Karpas-422 (cell line): Measurements from ENCODE around the gene LMTK2. TPM values are rescaled to one million over a fixed set of nuclear protein-coding genes. Genes with fewer than 3 reads are reported as not detected.

Source experiments
- DNase-seq: peaks from one replicate; pipeline ENCODE4 v3.0.0-alpha.2; 2015
- H2AFZ ChIP-seq: fragments of 200-600 bp; sonication (generic); 2 replicates; pipeline ENCODE4 v1.6.1; 2014; ENCODE audit warnings: antibody characterized with exemption, low read length, mixed read lengths
- H3K27ac ChIP-seq: fragments of 200-600 bp; sonication (generic); 2 replicates; pipeline ENCODE4 v1.5.1; 2014; ENCODE audit warnings: mild to moderate bottlenecking, low read length, moderate library complexity
- H3K27me3 ChIP-seq: fragments of 200-600 bp; sonication (generic); 2 replicates; pipeline ENCODE4 v1.6.1; 2014; ENCODE audit warnings: low read length, mixed read lengths
- H3K36me3 ChIP-seq: fragments of 200-600 bp; sonication (generic); 2 replicates; pipeline ENCODE4 v1.6.1; 2014; ENCODE audit warnings: low read length, mixed read lengths; ENCODE audit not compliant: insufficient read depth
- H3K4me1 ChIP-seq: fragments of 200-600 bp; sonication (generic); 2 replicates; pipeline ENCODE4 v1.6.1; 2014; ENCODE audit warnings: mild to moderate bottlenecking, low read length, mixed read lengths
- H3K4me2 ChIP-seq: fragments of 200-600 bp; sonication (generic); 2 replicates; pipeline ENCODE4 v1.6.1; 2014; ENCODE audit warnings: low read length, low read depth, mild to moderate bottlenecking; ENCODE audit not compliant: poor library complexity, severe bottlenecking
- H3K4me3 ChIP-seq: fragments of 200-600 bp; sonication (generic); 2 replicates; pipeline ENCODE4 v1.5.1; 2014; ENCODE audit warnings: mild to moderate bottlenecking, antibody characterized with exemption, low read length, mixed read lengths
- H3K79me2 ChIP-seq: fragments of 200-600 bp; sonication (generic); 2 replicates; pipeline ENCODE4 v1.6.1; 2014; ENCODE audit warnings: mild to moderate bottlenecking, low read length, mixed read lengths
- H3K9ac ChIP-seq: fragments of 200-600 bp; sonication (generic); 2 replicates; pipeline ENCODE4 v1.6.0; 2014; ENCODE audit warnings: low read length
- H3K9me2 ChIP-seq: fragments of 200-600 bp; sonication (generic), shearing (Covaris generic); replicated peaks from 2 replicates; pipeline ENCODE4 v1.6.0; 2014; ENCODE audit warnings: mild to moderate bottlenecking, low read length, moderate library complexity; ENCODE audit not compliant: insufficient read depth
- H3K9me3 ChIP-seq: fragments of 300-700, 200-600 bp; sonication (generic); 2 replicates; pipeline ENCODE4 v1.6.1; 2014; ENCODE audit warnings: low read length, mixed read lengths
- H4K20me1 ChIP-seq: fragments of 200-600 bp; sonication (generic); 2 replicates; pipeline ENCODE4 v1.6.1; 2014; ENCODE audit warnings: mild to moderate bottlenecking, antibody characterized with exemption, low read length, low read depth; ENCODE audit not compliant: insufficient read depth
- total RNA-seq: library from RNA; depleted of rRNA; stranded (reverse); fragments of >200 nt; shearing (Covaris generic); gene quantifications from 2 replicates; pipeline ENCODE4 v1.2.3, GENCODE V29; 2014; ENCODE audit warnings: low replicate concordance

Gene LMTK2
- total RNA-seq, 1 experiment from 2014 or later: 9.1 TPM

- DNase-seq: no peak
- no peak overlapping the region for H3K4me2 ChIP-seq
- no peak overlapping the region for H3K4me3 ChIP-seq
- H3K27me3 ChIP-seq: no peaks in the 10 kb centered on the region
- no peaks in the 10 kb centered on the region for H3K9me2 ChIP-seq
- no peaks in the 10 kb centered on the region for H3K9me3 ChIP-seq
- no peaks in the 10 kb centered on the region for H3K4me1 ChIP-seq
- H4K20me1 ChIP-seq: peaks cover 20% of the 10 kb centered on the region; the same call in 1 of the 2 replicates
- no peaks in the 10 kb centered on the region for H3K36me3 ChIP-seq
- no peak overlapping the region for H3K9ac ChIP-seq
- no peak overlapping the region for H2AFZ ChIP-seq
- no peaks in the 10 kb centered on the region for H3K79me2 ChIP-seq
- H3K27ac ChIP-seq: no peak overlapping the region
These were observed 102.7 kb downstream of the LMTK2 start for GRCh38 chr7:98209166-98209920.

GRCh38 chr7:98210513-98211220 lies 104.0 kb downstream of the LMTK2 start:
- Histone ChIP-seq H3K9me3 (no peaks in the 10 kb centered on the region), H2AFZ (no peak overlapping the region), H3K9me2 (no peaks in the 10 kb centered on the region), H3K4me1 (no peaks in the 10 kb centered on the region), H3K9ac (no peak overlapping the region), H3K27ac (no peak overlapping the region), H3K79me2 (no peaks in the 10 kb centered on the region), H3K27me3 (no peaks in the 10 kb centered on the region), H4K20me1 (peaks cover 20% of the 10 kb centered on the region; the same call in 1 of the 2 replicates), H3K36me3 (no peaks in the 10 kb centered on the region), H3K4me3 (no peak overlapping the region), H3K4me2 (no peak overlapping the region)
- DNase-seq: no peak

GRCh38 chr7:98211221-98211675 lies 104.6 kb downstream of the LMTK2 start, which contains the start of gene BHLHA15:
TSS of gene BHLHA15 (plus strand) at chr7:98211439. CDS start at chr7:98212310, 871 bp downstream.
- Histone ChIP-seq H3K4me1 (no peaks in the 10 kb centered on the region), H3K79me2 (no peaks in the 10 kb centered on the region), H3K36me3 (no peaks in the 10 kb centered on the region), H3K9me3 (no peaks in the 10 kb centered on the region), H3K27me3 (no peaks in the 10 kb centered on the region), H3K4me3 (no peak within 1 kb of the TSS), H4K20me1 (peaks cover 26% of the 10 kb centered on the region; the same call in 1 of the 2 replicates), H3K27ac (no peak within 1 kb of the TSS), H3K9me2 (no peaks in the 10 kb centered on the region), H3K9ac (no peak within 1 kb of the TSS), H3K4me2 (no peak within 1 kb of the TSS), H2AFZ (no peak within 1 kb of the TSS)
- DNase-seq: no peak

GRCh38 chr7:98211676-98212531 lies 105.2 kb downstream of the LMTK2 start:
- Histone ChIP-seq H4K20me1 (peaks cover 26% of the 10 kb centered on the region; the same call in 1 of the 2 replicates), H2AFZ (no peak overlapping the region), H3K36me3 (no peaks in the 10 kb centered on the region), H3K27ac (no peak overlapping the region), H3K9me3 (no peaks in the 10 kb centered on the region), H3K4me2 (no peak overlapping the region), H3K4me3 (no peak overlapping the region), H3K79me2 (no peaks in the 10 kb centered on the region), H3K9me2 (no peaks in the 10 kb centered on the region), H3K4me1 (no peaks in the 10 kb centered on the region), H3K27me3 (no peaks in the 10 kb centered on the region), H3K9ac (no peak overlapping the region)
- DNase-seq: no peak

- Histone ChIP-seq H3K36me3 (no peaks in the 10 kb centered on the region), H3K4me3 (no peak overlapping the region), H2AFZ (no peak overlapping the region), H4K20me1 (peaks cover 27% of the 10 kb centered on the region; the same call in 1 of the 2 replicates), H3K27me3 (no peaks in the 10 kb centered on the region), H3K9me3 (no peaks in the 10 kb centered on the region), H3K9me2 (no peaks in the 10 kb centered on the region), H3K4me2 (no peak overlapping the region), H3K9ac (no peak overlapping the region), H3K27ac (no peak overlapping the region), H3K79me2 (no peaks in the 10 kb centered on the region), H3K4me1 (peaks cover under 1% of the 10 kb centered on the region)
- DNase-seq: no peak
These were observed 105.9 kb downstream of the LMTK2 start for GRCh38 chr7:98212532-98213041.

- Histone ChIP-seq H2AFZ (no peak overlapping the region), H3K79me2 (no peaks in the 10 kb centered on the region), H3K4me1 (peaks cover 9% of the 10 kb centered on the region), H3K27me3 (no peaks in the 10 kb centered on the region), H3K9ac (no peak overlapping the region), H3K4me2 (no peak overlapping the region), H4K20me1 (peaks cover 33% of the 10 kb centered on the region; the same call in 1 of the 2 replicates), H3K27ac (no peak overlapping the region), H3K36me3 (no peaks in the 10 kb centered on the region), H3K4me3 (no peak overlapping the region), H3K9me3 (no peaks in the 10 kb centered on the region), H3K9me2 (no peaks in the 10 kb centered on the region)
- DNase-seq: no peak
These were observed 106.7 kb downstream of the LMTK2 start for GRCh38 chr7:98213296-98213887.

GRCh38 chr7:98213888-98214810 lies 107.5 kb downstream of the LMTK2 start:
- Histone ChIP-seq H3K27ac (no peak overlapping the region), H3K4me1 (peaks cover 17% of the 10 kb centered on the region), H3K9me3 (no peaks in the 10 kb centered on the region), H2AFZ (no peak overlapping the region), H3K27me3 (no peaks in the 10 kb centered on the region), H3K79me2 (no peaks in the 10 kb centered on the region), H3K9ac (no peak overlapping the region), H3K9me2 (no peaks in the 10 kb centered on the region), H3K36me3 (no peaks in the 10 kb centered on the region), H3K4me2 (no peak overlapping the region), H4K20me1 (peaks cover 36% of the 10 kb centered on the region; the same call in 1 of the 2 replicates), H3K4me3 (no peak overlapping the region)
- no peak for DNase-seq
